SKM-1 (cell line): Measurements from ENCODE around the gene CA12.

Source experiments
- DNase-seq: peaks from one replicate; lab custom pipeline; 2025; ENCODE audit not compliant: unreplicated experiment; lab: John Stamatoyannopoulos, UW

CA12 gene

DNA sequence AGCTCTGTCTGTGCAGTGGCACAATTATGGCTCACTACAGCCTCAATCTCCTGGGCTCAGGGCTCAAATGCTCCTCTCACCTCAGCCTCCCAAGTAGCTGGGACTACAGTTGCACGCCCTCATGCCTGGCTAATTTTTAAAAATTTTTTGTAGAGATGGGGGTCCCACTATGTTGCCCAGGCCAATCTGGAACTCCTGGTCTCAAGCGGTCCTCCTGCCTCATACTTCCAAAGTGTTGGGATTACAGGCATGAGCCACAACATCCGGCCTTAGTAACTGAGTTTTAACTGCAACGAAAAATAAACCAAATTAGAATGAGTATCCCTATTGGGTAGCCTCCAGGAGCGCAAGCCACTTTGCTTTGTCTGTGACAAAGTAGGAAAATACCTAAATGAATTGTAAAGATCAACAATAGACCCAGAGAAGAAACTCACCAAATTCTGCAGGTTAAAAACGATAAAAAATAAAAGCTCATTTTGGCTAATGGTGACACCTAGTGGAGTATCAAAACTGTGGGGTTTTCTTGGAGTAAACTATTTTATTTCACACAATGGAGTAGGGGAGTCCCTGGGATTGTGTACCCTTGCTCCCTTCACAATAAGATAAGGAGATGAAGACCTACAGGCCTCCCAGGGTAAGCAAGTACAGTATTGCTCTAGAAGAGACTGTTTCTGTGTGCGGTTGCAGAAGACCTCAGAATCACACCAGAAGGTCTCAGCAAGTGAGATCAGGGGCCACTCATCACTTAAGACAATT is 21.0 kb upstream of the CA12 start:
- peak; percentile 38 for DNase-seq

DNA sequence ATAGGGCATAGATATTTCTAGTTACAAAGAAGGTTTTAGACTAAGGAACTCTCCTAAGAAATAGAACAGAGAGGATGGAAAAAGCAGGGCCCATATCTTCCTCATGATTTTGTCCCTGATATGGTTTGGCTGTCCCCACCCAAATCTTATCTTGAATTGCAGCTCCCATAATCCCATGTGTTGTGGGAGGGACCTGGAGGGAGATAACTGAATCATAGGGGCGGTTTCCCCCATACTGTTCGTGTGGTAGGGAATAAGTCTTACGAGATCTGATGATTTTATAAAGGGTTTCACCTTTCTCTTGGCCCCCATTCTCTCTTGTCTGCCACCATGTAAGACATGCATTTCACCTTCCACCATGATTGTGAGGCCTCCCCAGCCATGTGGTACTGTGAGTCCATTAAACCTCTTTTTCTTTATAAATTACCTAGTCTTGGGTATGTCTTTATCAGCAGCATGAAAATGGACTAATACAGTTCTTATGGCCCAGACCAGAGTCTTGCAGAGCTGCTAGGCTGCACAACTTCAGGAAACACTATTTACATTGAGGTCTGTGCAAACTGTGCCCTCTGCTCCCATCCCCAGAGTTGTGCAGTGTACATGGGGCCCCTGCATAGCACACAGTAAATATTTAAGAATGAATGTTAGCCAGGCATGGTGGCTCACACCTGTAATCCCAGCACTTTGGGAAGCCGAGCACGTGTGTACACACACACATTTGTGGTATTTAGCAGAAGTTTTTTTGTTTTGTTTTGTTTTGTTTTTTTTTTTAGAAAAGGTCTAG is 20.3 kb upstream of the CA12 start:
- DNase-seq: no peak

DNA sequence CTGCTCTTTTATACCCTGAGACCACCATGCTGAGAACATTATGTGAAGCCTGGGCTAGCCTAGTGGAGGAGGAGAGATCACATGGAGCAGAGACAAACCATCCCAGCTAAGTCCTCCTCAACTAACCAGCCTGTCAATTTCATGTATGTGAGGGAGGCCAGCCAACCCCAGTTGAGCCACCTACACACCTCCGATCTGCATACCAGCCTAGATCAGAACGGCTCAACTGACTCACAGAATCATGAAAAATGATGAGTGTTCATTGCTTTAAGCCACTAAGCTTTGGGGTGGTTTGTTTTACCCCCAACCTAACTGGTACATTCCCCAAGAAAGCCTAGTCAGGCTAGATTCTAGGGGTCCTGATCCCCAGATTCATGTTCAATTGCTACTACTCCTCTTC is 19.4 kb upstream of the CA12 start:
- DNase-seq: no peak

- DNase-seq: no peak
These were observed 16.8 kb upstream of the CA12 start for GRCh38 chr15:63398456-63398855.

DNA sequence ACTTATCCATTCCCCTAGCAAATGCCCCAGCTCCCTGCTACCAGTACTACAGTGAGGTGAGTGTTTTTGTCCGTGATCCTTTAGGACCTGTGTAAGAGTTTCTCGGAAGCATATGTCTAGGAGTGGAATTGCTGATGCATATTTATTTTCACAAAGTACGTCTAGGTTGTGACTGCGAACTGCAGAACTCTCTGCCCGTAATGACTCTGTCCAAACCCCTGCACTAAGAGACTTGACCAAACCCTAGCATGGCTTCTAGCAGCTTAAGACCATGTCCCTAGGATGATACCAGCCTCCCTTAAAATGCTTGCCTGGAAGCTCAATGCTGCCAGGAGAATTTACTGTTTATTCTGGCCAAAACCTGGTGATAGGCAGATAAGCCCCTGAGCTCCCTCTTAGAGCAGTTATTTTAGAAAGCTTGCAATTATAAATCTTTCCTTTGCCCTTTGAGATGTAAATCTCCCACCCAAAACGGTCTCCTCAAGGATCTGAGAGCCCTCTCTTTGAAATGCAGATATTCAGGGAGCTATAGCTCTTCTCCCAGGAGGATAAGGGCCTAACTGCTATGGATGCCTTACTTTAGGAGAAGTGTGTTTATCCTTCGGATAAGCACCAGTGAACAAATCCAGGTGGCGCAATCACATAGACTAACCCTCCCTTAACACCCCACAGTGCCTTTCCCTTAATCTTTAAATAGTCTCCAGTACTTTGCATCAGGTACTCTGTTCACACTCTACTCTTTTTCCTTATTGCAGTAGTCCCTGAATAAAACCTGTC is 14.7 kb upstream of the CA12 start:
- DNase-seq: peak; percentile 28

- no peak for DNase-seq
These were observed 14.1 kb upstream of the CA12 start for GRCh38 chr15:63395730-63396151.

DNA sequence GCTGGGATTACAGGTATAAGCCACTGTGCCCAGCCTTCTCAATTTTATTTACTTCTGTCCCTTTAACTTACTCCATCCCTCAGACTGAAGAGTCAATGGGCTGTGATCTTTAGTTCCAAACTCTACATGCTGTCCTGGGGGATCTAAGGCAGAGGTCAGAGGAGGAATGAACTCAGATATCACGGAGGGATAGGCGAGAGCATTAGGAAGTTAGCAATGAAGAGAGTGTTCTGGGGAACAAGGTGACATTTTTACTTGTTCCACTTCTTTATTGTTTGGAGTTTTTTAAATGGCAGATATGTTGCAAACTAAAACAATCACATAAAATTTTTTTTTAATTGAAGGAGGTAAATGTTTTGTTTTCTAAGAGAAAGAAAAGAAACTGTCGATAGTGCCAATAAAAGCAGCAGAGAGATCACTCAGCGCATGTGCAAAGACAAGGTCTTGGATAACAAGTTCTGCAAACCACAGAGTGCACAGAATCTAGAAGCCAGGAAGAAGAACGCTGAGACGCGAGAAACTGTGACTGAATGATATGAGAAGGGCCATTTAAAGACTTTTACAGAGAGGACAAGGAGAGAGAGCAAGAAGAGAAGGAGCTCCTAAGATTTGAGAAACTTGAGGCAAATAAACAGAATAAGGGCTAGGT is 10.8 kb upstream of the CA12 start:
- no peak for DNase-seq

DNA sequence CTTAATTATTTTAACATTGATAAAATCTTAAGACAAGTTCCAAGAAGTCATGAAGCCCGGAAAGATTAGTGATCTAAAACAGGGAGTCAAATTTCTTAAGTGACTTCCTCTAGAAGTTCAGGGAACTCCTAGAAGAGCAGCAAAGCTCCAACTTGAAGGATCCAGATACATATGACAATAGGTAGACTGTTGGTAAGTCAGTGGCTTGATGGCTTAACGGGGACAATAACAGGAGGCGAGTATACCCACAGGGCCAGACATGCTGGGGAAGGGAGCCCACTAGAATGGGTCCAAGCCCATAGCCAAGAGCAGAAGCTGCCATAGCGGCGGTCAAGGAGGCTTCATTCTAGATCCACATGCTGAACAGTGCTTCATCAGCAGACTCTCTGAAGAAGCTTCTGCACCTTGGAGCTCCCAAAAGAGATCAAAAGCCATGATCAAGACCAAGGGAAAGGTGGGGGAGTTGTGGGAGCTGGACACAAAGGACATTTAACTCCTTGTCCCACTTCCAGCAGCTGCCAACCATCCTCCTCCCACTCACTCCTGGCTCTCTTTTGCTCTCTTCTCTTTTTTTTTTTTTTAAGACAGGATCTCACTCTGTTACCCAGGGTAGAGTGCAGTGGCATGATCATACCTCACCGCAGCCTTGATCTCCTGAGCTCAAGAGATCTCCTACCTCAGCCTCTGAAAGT is 10.2 kb upstream of the CA12 start:
- DNase-seq: no peak

DNA sequence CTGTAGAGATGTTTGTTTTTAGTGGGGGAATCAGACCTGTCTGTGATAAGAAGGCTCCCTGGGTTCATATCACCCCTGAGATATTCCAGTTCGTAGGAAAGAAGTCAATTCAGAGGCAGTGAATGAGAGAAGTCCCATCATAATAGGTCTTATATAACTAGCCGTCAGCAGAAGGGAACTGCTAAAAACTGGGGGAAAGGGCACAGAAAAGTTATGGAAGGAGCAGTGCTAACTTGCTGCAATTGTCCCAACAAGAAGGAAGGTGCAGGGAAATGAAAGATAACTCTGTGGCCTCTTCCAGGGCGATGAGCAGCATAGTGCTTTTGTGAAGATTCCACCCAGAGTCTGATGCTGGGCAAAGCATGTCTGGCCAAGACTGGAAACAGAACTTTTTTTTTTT is 9.0 kb upstream of the CA12 start:
- no peak for DNase-seq

DNA sequence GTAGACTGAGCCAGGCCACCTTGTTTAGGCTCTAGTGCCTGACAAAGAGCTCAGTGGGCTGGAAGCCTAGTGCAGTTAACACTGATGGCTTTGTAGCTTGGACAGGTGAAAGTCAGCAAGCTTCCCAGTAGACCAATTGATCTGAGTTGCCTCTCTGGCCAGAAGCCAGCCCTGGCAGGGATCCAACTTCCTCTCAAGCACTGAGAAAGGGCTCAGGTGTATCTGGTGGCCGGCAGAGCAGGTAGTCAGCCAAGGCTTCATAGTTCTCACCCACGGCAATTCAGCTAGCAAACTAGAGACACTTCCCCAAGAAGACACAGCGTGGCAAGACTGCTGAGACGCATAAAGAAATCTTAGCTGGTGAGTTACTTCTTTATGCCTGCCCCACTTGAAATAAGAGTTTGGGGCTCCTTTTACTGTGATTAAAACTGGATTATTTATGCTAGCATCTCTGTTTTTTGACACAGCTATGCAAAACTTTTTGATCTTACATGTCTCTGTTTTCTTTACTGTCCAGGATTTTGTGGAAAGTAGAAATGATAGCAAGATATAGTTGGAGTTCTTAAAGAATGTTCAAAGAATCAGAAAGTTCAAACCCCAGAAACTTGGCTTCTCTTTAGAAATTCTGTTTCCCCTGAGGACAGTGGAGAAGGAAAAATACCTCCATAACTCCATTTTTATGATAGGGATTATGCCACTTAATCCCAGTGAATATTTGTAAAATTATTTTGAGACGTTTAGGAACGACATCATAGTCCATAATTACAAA is 8.4 kb upstream of the CA12 start:
- DNase-seq: no peak

GRCh38 chr15:63388511-63388910 is 6.9 kb upstream of the CA12 start:
- no peak for DNase-seq

DNA sequence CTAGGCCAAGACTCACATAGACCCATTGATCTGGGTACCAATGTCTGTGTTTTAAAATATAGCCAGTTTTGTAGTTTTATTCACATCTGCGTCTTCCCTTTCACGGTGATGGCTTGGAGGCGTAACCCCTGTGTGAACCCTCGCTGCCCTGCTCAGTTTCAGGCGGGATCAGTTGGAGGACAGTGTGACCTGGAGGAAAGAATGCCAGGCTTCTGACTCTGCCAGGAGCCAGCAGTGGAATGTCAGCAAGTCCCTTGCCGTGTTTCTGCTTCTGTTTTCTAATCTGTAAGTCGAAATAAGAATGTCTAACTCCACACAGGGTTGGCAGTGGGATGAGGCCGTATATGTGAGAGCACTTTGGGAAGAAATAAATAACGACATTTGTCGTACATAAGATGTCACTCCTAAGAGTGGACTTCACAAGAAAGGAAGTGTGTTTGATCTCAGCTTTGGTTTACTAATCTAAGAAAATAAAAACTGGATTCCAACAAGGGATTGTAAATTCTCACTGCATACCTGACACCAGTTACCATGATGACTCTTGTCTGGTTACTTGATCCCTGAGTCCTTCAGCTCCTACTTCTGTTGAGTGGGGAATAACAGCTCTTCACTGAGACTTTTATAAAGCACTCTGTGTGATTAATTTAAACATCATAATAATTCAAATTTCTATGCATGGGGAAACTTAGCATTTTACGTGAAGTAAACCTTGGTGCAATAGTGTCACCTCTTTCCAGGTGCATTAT is 6.3 kb upstream of the CA12 start:
- DNase-seq: no peak

- DNase-seq: no peak
These were observed 4.4 kb upstream of the CA12 start for GRCh38 chr15:63385911-63386531.

DNA sequence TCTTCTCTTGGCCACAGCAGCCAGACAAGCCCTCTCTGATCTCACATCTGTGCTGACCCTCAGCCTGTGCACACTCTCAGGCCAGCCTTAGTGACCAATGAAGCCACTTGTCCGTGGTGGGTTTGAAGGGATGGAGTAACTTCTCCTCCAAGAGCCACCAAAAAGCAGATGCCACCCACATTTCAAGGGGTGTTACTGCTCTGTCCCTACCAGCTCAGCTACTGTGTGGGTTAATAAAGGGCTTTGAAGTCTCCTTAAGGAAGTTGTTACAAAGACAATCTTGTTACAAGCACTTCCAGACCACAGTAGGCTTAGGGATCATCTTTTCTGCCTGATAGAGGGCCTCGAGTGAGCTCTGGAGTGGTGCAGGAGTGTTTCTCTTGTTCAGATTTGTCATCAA is 3.3 kb upstream of the CA12 start:
- DNase-seq: no peak

DNA sequence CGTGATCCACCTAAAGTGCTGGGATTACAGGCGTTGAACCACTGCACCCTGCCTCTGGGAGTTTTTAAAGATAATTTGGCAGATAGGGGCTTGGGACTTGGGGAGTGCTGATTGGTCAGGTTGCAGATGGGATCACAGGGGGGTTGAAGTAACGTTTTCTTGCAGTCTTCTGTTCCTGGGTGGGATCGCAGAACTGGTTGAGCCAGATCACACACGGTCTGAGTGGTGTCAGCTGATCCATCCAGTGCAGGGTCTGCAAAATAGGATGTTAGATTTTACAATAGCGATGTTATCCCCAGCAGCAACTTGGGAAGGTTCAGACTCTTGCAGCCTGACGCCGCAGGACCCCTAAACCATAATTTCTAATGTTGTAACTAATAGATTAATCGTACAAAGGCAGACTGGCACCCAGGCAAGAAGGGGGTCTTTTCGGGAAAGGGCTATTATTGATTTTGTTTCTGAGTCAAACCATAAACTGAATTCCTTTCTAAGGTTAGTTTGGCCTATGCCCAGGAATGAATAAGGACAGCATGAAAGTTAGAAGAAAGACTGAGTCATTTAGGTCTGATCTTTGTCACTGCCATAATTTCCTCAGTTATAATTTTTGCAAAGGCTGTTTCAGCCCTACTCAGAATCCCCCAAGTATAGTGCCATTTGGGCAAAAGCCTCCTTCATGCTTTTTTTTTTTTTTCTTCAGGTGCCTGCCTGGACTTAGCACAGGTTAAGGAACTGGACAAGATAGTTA is 1.5 kb upstream of the CA12 start:
- no peak for DNase-seq

GRCh38 chr15:63380808-63381282 is 801 bp downstream of the CA12 start:
- DNase-seq: no peak

DNA sequence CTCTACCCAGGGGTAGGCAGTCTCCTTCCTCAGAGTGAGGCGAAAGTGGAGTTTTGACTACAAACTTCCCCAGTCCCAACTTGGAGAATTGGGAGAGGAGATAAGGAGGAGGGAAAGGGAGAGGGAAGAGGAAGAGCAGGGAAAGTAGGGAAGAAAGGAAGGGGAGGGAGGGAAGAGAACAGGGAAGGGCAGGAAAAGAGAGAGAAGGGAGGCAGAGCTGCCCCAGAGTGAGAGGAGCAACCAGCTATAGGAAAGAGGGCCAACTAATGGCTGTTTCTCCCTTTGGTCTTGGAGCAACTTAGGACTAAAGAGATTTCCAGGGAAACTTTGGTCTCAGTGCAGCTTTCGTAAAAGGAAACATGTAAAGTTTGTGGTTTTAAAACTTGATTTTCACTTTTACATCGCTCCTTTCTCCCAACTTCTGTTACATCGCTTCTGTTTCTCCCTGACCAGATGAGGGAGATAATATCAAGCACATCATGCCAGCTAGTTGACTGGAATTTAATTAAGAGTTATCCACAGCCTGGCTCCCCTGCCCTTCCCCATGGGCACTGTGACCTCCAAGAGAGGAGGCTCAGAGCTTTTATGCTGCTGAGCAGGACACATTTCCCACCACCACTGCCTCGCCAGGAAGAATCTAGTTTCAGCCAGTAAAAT is 1.4 kb downstream of the CA12 start:
- DNase-seq: no peak
